T-helper 17 cell (primary cell): ENCODE results near the gene ROGDI. TPM values are rescaled to one million over a fixed set of nuclear protein-coding genes. Genes with fewer than 3 reads are reported as not detected.
A peak's percentile ranks its signal among the peaks of the same experiment; 100 is the strongest.
"Not testable (repeated sequence)": the region's sequence is repeated elsewhere in the genome, so short reads cannot be mapped to it uniquely, and the experiment has no call there.

Experiments
- ATAC-seq: fragments of 150-1000 bp; cut with Tn5 transposase; 2 replicates; pipeline ENCODE4 v1.10.0; 2021; ENCODE audit warnings: mild to moderate bottlenecking, moderate library complexity
- DNase-seq, 3 donors: peaks; one replicate each; pipeline versions ENCODE4 v3.0.0 to v3.0.0-alpha.2; 2020 to 2021
- H3K9me3 ChIP-seq: one replicate; pipeline ENCODE4 v1.7.0; 2013; ENCODE audit warnings: low read length, mild to moderate bottlenecking; ENCODE audit not compliant: control insufficient read depth, poor library complexity, severe bottlenecking
- H3K27ac Mint-ChIP-seq: one replicate; pipeline ENCODE4 v1.8.0; 2022; ENCODE audit warnings: mild to moderate bottlenecking, moderate library complexity, mixed read lengths
- H3K27me3 Mint-ChIP-seq: one replicate; pipeline ENCODE4 v1.8.0; 2022; ENCODE audit warnings: mixed read lengths
- H3K36me3 Mint-ChIP-seq: one replicate; pipeline ENCODE4 v1.8.0; 2022; ENCODE audit warnings: low read depth, mixed read lengths
- H3K4me1 Mint-ChIP-seq: one replicate; pipeline ENCODE4 v1.8.0; 2022; ENCODE audit warnings: mild to moderate bottlenecking, mixed read lengths
- H3K4me3 Mint-ChIP-seq: one replicate; pipeline ENCODE4 v1.8.0; 2022; ENCODE audit warnings: mild to moderate bottlenecking, moderate library complexity, mixed read lengths
- total RNA-seq, 4 donors: library from RNA in 2 of 4; stranded (reverse) in 2 of 4; gene quantifications; one replicate each; pipeline ENCODE4 v1.2.3 and lab custom pipeline; 2022 to 2026

ROGDI gene
- total RNA-seq, 2 donors from 2014 or later, result 15.0 to 21.2 TPM

DNA sequence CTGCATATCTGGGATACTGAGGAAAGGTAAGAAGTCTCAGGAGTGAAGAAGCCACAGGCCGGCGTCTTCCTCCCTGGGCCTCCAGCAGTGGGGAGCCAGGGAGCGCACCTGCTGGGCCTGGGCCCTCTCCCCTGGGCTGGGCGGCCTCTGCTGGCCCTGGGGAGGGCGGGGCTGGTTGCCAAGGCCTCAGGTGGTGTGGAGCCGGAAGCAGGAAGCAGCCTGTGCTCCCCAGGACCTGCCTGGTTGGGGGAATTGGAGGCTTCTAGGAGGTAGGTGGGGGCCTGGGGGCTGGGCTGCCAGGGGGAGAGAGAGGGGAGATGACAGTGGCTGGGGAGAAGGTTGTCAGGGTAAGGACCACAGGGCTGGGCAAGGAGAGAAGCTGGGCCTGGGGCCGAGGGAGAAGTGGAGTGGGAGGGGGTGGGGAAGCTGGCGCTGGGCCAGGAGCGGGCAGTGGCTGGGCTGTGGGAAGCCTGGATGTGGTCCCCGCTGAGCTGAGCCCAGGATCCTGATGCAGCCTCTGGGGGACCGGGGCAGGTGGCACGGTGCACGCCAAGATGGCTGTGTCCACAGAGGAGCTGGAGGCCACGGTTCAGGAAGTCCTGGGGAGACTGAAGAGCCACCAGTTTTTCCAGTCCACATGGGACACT, 7.1 kb downstream of the ROGDI start, which contains the start of gene SMIM22:
TSS of gene SMIM22 (plus strand) at position 189 of the 647 bp plus-strand sequence. CDS start at position 555, 366 bp downstream.
- DNase-seq (no peak), ATAC-seq (no peak)
- Mint-ChIP-seq H3K27ac (no peak within 1 kb of the TSS), H3K27me3 (no peaks in the 10 kb centered on the region), H3K4me3 (no peak within 1 kb of the TSS), H3K36me3 (no peaks in the 10 kb centered on the region), H3K4me1 (peaks cover 6% of the 10 kb centered on the region)
- H3K9me3 ChIP-seq, result no peaks in the 10 kb centered on the region

DNA sequence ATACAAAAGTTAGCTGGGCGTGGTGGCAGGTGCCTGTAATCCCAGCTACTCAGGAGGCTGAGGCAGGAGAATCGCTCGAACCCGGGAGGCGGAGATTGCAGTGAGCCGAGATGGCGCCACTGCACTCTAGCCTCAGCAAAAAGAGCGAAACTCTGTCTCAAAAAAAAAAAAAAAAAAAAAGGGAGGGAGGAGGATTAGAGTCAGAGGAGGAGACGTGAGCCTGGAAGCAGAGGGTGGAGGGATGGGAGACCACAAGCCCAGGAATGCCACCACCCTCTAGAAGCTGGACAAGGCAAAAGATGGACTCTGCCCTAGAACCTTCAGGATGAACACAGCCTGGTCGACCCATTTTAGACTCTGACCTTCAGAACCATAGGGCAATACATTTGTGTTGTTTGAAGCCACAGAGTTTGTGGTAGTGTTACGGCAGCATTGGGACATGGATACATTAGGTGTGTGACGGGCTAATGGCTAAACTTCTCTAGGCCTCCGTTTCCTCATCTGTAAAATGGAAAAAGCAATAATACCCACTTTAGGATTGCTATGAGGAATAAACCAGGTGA, 9.4 kb downstream of the ROGDI start:
- Mint-ChIP-seq H3K36me3 (no peaks in the 10 kb centered on the region), H3K27ac (no peak overlapping the region), H3K4me3 (no peak overlapping the region), H3K4me1 (peaks cover 6% of the 10 kb centered on the region), H3K27me3 (no peaks in the 10 kb centered on the region)
- DNase-seq (no peak), ATAC-seq (no peak)
- no peaks in the 10 kb centered on the region for H3K9me3 ChIP-seq

- Mint-ChIP-seq H3K27me3 (no peaks in the 10 kb centered on the region), H3K4me1 (peaks cover 6% of the 10 kb centered on the region), H3K36me3 (no peaks in the 10 kb centered on the region), H3K27ac (no peak overlapping the region), H3K4me3 (no peak overlapping the region)
- H3K9me3 ChIP-seq, result no peaks in the 10 kb centered on the region
- ATAC-seq (peak; percentile 63), DNase-seq (no peak)
Measured at GRCh38 chr16:4790871-4791270, 11.6 kb downstream of the ROGDI start.

DNA sequence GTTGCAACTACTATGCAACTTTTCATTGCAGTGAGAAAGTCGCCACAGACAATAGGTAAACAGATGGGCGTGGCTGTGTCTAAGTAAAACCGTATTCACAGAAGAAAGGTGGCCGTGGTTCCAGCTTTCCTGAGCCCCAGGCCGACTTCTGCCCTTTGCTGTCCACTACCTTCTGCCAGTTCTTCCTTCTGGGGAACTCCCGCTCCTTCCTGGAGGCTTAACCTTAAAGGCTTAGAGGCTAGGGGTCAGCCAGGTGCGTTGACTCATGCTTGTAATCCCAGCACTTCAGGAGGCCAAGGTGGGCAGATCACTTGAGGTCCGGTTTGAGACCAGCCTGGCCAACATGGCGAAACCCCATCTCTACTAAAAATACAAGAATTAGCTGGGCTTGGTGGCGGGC, 12.2 kb downstream of the ROGDI start:
- no peak for DNase-seq
- no peaks in the 10 kb centered on the region for H3K36me3 Mint-ChIP-seq
- no peaks in the 10 kb centered on the region for H3K9me3 ChIP-seq
- peaks cover 6% of the 10 kb centered on the region for H3K4me1 Mint-ChIP-seq
- no peaks in the 10 kb centered on the region for H3K27me3 Mint-ChIP-seq
- H3K4me3 Mint-ChIP-seq, result no peak overlapping the region
- no peak for ATAC-seq
- peak overlapping the region; percentile 89 for H3K27ac Mint-ChIP-seq

DNA sequence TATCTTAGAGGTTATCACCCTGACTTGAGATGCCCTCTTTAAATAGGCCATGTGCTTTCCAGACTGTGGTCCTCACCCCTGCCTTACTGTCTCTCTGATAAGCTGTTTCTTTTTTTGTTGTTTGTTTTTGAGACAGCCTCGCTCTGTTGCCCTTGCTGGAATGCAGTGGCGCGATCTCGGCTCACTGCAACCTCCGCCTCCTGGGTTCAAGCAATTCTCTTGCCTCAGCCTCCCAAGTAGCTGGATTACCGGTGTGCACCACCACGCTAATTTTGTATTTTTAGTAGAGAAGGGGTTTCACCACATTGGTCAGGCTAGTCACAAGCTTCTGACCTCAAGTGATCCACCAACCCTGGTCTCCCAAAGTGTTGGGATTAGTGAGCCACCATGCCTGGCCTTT, 13.5 kb downstream of the ROGDI start:
- no peaks in the 10 kb centered on the region for H3K9me3 ChIP-seq
- no peak for ATAC-seq
- Mint-ChIP-seq H3K4me3 (no peak overlapping the region), H3K27ac (no peak overlapping the region), H3K4me1 (peaks cover 8% of the 10 kb centered on the region), H3K27me3 (no peaks in the 10 kb centered on the region), H3K36me3 (no peaks in the 10 kb centered on the region)
- DNase-seq, result no peak

DNA sequence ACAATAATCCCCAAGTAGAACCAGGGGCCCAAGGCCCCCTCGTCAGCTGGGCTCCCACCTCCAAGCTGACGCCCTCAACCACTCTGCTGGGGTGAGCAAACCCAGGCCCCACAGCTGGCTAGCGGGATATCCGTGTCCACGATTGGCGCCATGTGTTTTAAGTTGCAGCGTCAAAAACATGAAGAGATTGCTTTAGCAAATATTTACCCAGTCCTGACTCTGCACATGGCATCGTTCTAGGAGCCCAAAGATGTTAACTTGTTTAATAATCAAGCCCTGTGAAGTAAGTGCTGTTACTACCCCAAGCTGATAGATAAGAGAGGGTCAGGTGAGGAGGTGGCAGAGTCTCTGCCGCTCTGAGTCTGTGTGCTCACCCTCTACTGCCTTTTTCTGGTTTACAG, 13.9 kb downstream of the ROGDI start:
- Mint-ChIP-seq H3K36me3 (no peaks in the 10 kb centered on the region), H3K4me1 (peaks cover 8% of the 10 kb centered on the region), H3K27me3 (no peaks in the 10 kb centered on the region), H3K4me3 (no peak overlapping the region), H3K27ac (no peak overlapping the region)
- no peak for ATAC-seq
- H3K9me3 ChIP-seq, result no peaks in the 10 kb centered on the region
- DNase-seq, result no peak

DNA sequence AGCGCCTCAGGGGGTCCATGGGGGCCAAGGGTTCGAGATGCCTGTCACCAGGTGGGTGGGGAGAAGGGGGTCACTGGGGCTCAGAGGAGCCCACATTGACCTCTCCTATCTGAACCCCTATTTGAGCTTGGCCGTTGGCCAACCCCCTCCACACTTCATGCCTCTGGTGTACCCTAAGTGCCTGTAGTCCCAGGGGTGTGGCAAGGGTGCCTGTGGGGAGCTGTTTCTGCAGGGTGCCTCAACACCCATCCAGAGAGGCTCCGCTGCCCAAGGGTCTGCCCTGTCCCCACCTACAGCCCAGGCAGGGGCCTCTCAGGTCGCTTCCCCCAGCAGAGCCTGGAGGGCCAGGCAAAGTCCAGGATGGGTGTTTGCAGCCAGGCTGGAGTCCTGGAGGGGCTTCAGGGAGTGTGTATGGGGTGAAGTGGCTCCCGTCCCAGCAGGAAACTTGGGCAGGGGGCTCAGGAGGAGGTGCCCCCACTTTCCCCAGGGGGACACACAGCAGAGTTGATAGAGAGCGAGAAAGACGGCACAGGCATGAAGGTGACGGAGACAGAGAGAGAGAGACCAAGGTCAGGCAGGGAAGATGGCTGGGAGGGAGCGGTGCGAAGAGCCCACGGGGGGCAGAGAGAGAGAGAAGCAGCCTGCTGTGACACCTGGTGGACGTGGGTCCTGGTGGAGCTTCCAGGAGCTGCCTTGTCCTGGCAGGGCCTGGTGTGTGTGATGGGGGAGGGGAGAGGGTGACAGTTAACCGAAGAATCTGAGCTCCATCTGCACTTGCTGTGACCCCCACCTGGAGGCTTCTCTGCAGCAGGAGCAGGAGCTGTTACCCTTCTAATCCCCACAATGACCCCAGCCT, 14.6 kb downstream of the ROGDI start, which contains the start of gene SEPTIN12:
TSS of gene SEPTIN12 (minus strand) at position 719 of the 856 bp plus-strand sequence. CDS start at position 19, 700 bp downstream.
- Mint-ChIP-seq H3K4me1 (peaks cover 8% of the 10 kb centered on the region), H3K27ac (no peak within 1 kb of the TSS), H3K4me3 (no peak within 1 kb of the TSS), H3K27me3 (no peaks in the 10 kb centered on the region), H3K36me3 (no peaks in the 10 kb centered on the region)
- no peak for DNase-seq
- no peaks in the 10 kb centered on the region for H3K9me3 ChIP-seq
- ATAC-seq, result no peak

- Mint-ChIP-seq H3K27ac (no peak overlapping the region), H3K36me3 (no peaks in the 10 kb centered on the region), H3K4me3 (no peak overlapping the region)
Measured at GRCh38 chr16:4787068-4787467, 15.4 kb downstream of the ROGDI start.

GRCh38 chr16:4785758-4786433, 16.5 kb downstream of the ROGDI start:
- H3K9me3 ChIP-seq, result no peaks in the 10 kb centered on the region
- Mint-ChIP-seq H3K27me3 (no peaks in the 10 kb centered on the region), H3K4me3 (no peak overlapping the region), H3K27ac (no peak overlapping the region), H3K36me3 (no peaks in the 10 kb centered on the region), H3K4me1 (peaks cover 5% of the 10 kb centered on the region)
- no peak for ATAC-seq
- DNase-seq, result no peak

More at GRCh38 chr16:4787068-4787467, 15.4 kb downstream of the ROGDI start:
- no peaks in the 10 kb centered on the region for H3K9me3 ChIP-seq
- no peaks in the 10 kb centered on the region for H3K27me3 Mint-ChIP-seq
- ATAC-seq, result no peak
- no peak for DNase-seq
- peaks cover 8% of the 10 kb centered on the region for H3K4me1 Mint-ChIP-seq

DNA sequence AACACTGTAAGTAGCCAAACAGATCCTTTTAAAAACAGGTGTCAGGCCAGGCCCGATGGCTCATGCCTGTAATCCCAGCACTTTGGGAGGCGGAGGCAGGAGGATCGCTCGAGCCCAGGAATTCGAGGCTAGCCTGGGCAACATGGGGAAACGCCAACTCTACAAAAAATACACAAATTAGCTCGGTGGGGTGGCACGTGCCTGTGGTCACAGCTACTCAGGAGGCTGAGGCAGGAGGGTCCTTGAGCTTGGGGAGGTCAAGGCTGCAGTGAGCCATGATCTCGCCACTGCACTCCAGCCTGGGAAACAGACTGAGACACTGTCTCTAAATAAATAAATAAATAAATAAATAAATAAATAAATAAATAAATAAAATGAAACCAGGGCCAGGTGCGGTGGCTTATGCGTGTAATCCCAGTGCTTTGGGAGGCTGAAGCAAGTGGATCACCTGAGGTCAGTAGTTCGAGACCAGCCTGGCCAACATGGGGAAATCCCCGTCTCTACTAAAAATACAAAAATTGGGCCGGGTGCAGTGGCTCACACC, 17.9 kb downstream of the ROGDI start:
- H3K4me1 Mint-ChIP-seq, H3K27me3 Mint-ChIP-seq, H3K4me3 Mint-ChIP-seq, DNase-seq, H3K9me3 ChIP-seq, H3K36me3 Mint-ChIP-seq, ATAC-seq: not testable (repeated sequence)
- H3K27ac Mint-ChIP-seq, result peak overlapping the region; percentile 34

DNA sequence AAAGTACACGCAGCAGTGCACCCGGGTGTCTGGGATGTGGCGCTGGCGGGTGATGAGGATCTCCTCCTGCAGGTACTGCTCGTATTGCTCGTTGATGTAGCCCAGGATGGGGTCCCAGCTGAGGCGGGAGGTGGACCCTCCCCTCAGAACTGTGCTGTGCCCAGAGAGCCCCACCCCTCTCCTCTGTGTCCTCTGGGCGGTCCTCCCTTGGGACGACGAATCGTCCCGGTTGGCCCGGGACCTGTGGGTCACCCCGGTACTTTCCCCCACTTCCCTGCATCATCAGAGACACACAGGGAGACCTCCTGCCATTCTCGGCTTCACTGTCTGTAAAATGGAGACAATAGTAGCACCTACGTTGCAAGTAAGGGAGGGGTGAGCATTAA, 18.5 kb downstream of the ROGDI start:
- no peaks in the 10 kb centered on the region for H3K9me3 ChIP-seq
- no peak overlapping the region for H3K4me3 Mint-ChIP-seq
- no peaks in the 10 kb centered on the region for H3K27me3 Mint-ChIP-seq
- peak overlapping the region; percentile 34 for H3K27ac Mint-ChIP-seq
- ATAC-seq (no peak), DNase-seq (no peak)
- no peaks in the 10 kb centered on the region for H3K36me3 Mint-ChIP-seq
- H3K4me1 Mint-ChIP-seq, result peaks cover 2% of the 10 kb centered on the region

DNA sequence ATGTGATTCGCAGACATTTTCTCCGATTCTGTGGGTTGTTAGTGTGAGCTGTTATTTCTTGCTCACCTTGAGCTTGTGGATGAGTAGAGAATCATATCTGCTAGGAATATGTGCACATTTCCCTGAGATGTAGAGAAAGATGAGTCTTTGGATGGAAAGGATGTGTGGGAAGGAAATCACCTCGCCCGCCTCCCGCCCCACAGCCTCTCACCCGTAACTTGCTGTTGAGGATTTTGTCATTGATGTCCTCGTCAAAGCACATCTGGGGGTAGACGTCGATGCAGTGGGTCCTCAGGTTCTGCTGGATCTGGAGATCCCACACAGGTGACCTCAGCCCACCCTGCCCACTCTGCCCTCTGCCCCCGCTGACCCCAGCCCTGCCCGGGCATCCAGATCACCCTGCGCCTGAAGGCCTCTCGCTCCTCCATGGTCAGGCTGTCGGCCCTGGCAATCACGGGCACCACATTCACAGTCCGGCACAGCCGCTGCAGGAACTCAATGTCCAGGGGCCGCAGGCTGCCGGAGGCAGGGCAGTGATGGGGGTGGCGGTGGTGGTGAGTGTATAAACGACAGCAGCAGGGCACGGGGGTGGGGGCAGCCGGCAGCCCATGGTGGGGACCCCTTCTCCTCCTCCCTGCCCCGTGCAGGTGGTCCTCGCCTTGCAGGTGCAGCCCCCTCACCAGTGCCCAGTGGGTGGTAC, 19.0 kb downstream of the ROGDI start:
- Mint-ChIP-seq H3K27ac (no peak overlapping the region), H3K4me1 (peaks cover 2% of the 10 kb centered on the region), H3K36me3 (no peaks in the 10 kb centered on the region), H3K4me3 (no peak overlapping the region), H3K27me3 (no peaks in the 10 kb centered on the region)
- H3K9me3 ChIP-seq, result no peaks in the 10 kb centered on the region
- no peak for DNase-seq
- ATAC-seq, result no peak
